GM03348 (cell line): ENCODE results near the gene DDX42.
A peak's percentile ranks its signal among the peaks of the same experiment; 100 is the strongest.

Experiments
- DNase-seq: peaks from one replicate; pipeline ENCODE4 v3.0.0; 2012; ENCODE audit warnings: low spot score

Gene DDX42

GRCh38 chr17:63774141-63774968 is at the start of gene DDX42:
Gene DDX42, plus strand, starts transcription at chr17:63774170. Its CDS starts 12,880 bp downstream, at chr17:63787050.
- DNase-seq = peak; percentile 64

- no peak for DNase-seq
Observed at GRCh38 chr17:63735691-63736090, 38.3 kb upstream of the DDX42 start.

- peak; percentile 6 for DNase-seq
Observed at GRCh38 chr17:63740464-63741142, 33.4 kb upstream of the DDX42 start.

GRCh38 chr17:63741143-63741407 is 32.9 kb upstream of the DDX42 start:
- peak; percentile 47 for DNase-seq

GRCh38 chr17:63741408-63742173 is 32.4 kb upstream of the DDX42 start, which contains the start of gene STRADA:
Gene STRADA, minus strand, starts transcription at chr17:63741799. Its CDS starts 13,430 bp downstream, at chr17:63728369.
- DNase-seq = peak; percentile 99

- no peak for DNase-seq
Observed at GRCh38 chr17:63751806-63752205, 22.2 kb upstream of the DDX42 start.

GRCh38 chr17:63752707-63753106 is 21.3 kb upstream of the DDX42 start:
- DNase-seq = no peak

- DNase-seq = no peak
Observed at GRCh38 chr17:63753215-63753614, 20.8 kb upstream of the DDX42 start.

GRCh38 chr17:63754046-63754445 is 19.9 kb upstream of the DDX42 start:
- DNase-seq = no peak

- no peak for DNase-seq
Observed at GRCh38 chr17:63758428-63758827, 15.5 kb upstream of the DDX42 start.

GRCh38 chr17:63760771-63761539 is 13.0 kb upstream of the DDX42 start:
- no peak for DNase-seq

GRCh38 chr17:63762161-63763078 is 11.6 kb upstream of the DDX42 start:
- no peak for DNase-seq

GRCh38 chr17:63764716-63765115 is 9.3 kb upstream of the DDX42 start:
- no peak for DNase-seq

- DNase-seq = no peak
Observed at GRCh38 chr17:63766754-63767153, 7.2 kb upstream of the DDX42 start.

- no peak for DNase-seq
Observed at GRCh38 chr17:63768433-63768832, 5.5 kb upstream of the DDX42 start.

GRCh38 chr17:63772801-63773271 is 1.1 kb upstream of the DDX42 start:
- peak; percentile 23 for DNase-seq

- peak; percentile 99 for DNase-seq
Observed at GRCh38 chr17:63773272-63774140, 464 bp upstream of the DDX42 start, which contains the start of gene CCDC47. Gene CCDC47, minus strand, starts transcription at chr17:63773597. Its CDS starts 7,422 bp downstream, at chr17:63766175.

GRCh38 chr17:63774969-63775265 is 947 bp downstream of the DDX42 start:
- DNase-seq = peak; percentile 10

GRCh38 chr17:63775420-63775819 is 1.4 kb downstream of the DDX42 start:
- DNase-seq = no peak

GRCh38 chr17:63780507-63780906 is 6.5 kb downstream of the DDX42 start:
- no peak for DNase-seq
